LNCaP clone FGC (cell line): ENCODE data around the gene ANOS1.
"Not testable (repeated sequence)": the region's sequence is repeated elsewhere in the genome, so short reads cannot be mapped to it uniquely, and the experiment has no call there.

Experiments
- DNase-seq: peaks from one replicate; pipeline ENCODE4 v3.0.0-alpha.2; 2011; ENCODE audit warnings: low read depth
- H3K4me3 ChIP-seq: 2 replicates; pipeline ENCODE4 v1.5.1; 2011; ENCODE audit warnings: mild to moderate bottlenecking, low read depth, low read length, control low read depth
- CTCF ChIP-seq: IDR thresholded peaks from 2 replicates; pipeline ENCODE4 v1.5.1; 2012; ENCODE audit warnings: mild to moderate bottlenecking; ENCODE audit not compliant: control insufficient read depth, insufficient read depth; ENCODE audit errors: extremely low read depth

Gene ANOS1

GRCh38 chrX:8731559-8732395 lies at the start of gene ANOS1:
Gene ANOS1, minus strand, starts transcription at chrX:8732137. Its CDS starts 101 bp downstream, at chrX:8732036.
- TF ChIP-seq CTCF: peak; percentile 12; the same call in 1 of the 2 replicates
- peak within 1 kb of the TSS; percentile 23; the same call in 1 of the 2 replicates for H3K4me3 ChIP-seq
- no peak for DNase-seq

- no peak for TF ChIP-seq CTCF
- no peak overlapping the region for H3K4me3 ChIP-seq
- DNase-seq: no peak
Observed at GRCh38 chrX:8773117-8773516, 41.2 kb upstream of the ANOS1 start.

GRCh38 chrX:8760021-8760420 lies 28.1 kb upstream of the ANOS1 start:
- no peak for TF ChIP-seq CTCF
- DNase-seq: no peak
- no peak overlapping the region for H3K4me3 ChIP-seq

GRCh38 chrX:8758706-8759105 lies 26.8 kb upstream of the ANOS1 start:
- DNase-seq, H3K4me3 ChIP-seq: not testable (repeated sequence)

- H3K4me3 ChIP-seq, DNase-seq: not testable (repeated sequence)
Observed at GRCh38 chrX:8757609-8758389, 25.9 kb upstream of the ANOS1 start.

GRCh38 chrX:8755813-8756212 lies 23.9 kb upstream of the ANOS1 start:
- DNase-seq: no peak
- H3K4me3 ChIP-seq: no peak overlapping the region
- TF ChIP-seq CTCF: no peak

GRCh38 chrX:8755116-8755515 lies 23.2 kb upstream of the ANOS1 start:
- H3K4me3 ChIP-seq: no peak overlapping the region
- DNase-seq: no peak
- 0 out of 2 replicates have a peak, but pooled peaks have one; percentile 17 for TF ChIP-seq CTCF

GRCh38 chrX:8749697-8750096 lies 17.8 kb upstream of the ANOS1 start:
- no peak overlapping the region for H3K4me3 ChIP-seq
- TF ChIP-seq CTCF: no peak
- DNase-seq: no peak
